Measurements from ENCODE around the gene LRRTM3.

DNA sequence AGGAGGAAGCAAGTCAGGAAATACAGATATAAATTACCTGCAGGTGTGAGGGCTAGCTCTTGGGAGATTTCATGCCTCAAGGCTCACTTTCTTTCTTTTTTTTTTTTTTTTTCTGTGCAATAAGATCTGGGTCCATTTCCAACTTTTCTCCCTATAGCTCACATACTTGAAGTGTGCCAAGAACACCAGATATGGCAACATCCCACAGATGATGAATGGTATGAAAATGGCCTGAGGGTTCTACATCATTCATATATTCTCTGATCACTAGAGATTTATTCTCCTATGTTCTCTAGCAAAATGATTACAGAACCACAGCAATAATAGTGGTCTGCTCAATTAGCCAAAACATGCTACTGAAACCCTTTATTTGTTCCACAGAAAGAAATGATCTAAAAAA is 117.2 kb downstream of the LRRTM3 start:
- TF ChIP-seq JUN (IDR thresholded peaks at IDR 0.05) (no peak), POLR2A (IDR thresholded peaks at IDR 0.05; ENCODE audit: low read length) (no peak), FOSL2 (IDR thresholded peaks at IDR 0.05) (no peak), FOSL2 (CRISPR knock-in tag; IDR thresholded peaks at IDR 0.05) (no peak), ZFP36 (IDR thresholded peaks at IDR 0.05; ENCODE audit: borderline replicate concordance, partially characterized antibody) (no peak), ESRRA (IDR thresholded peaks at IDR 0.05; ENCODE audit: borderline replicate concordance, low read length) (no peak), CBX2 (IDR thresholded peaks at IDR 0.05; ENCODE audit: borderline replicate concordance, low read depth) (no peak)
- TF ChIP-seq, protein P1, sequence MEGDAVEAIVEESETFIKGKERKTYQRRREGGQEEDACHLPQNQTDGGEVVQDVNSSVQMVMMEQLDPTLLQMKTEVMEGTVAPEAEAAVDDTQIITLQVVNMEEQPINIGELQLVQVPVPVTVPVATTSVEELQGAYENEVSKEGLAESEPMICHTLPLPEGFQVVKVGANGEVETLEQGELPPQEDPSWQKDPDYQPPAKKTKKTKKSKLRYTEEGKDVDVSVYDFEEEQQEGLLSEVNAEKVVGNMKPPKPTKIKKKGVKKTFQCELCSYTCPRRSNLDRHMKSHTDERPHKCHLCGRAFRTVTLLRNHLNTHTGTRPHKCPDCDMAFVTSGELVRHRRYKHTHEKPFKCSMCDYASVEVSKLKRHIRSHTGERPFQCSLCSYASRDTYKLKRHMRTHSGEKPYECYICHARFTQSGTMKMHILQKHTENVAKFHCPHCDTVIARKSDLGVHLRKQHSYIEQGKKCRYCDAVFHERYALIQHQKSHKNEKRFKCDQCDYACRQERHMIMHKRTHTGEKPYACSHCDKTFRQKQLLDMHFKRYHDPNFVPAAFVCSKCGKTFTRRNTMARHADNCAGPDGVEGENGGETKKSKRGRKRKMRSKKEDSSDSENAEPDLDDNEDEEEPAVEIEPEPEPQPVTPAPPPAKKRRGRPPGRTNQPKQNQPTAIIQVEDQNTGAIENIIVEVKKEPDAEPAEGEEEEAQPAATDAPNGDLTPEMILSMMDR (IDR thresholded peaks at IDR 0.05) = no peak
- TF ChIP-seq, protein P2, sequence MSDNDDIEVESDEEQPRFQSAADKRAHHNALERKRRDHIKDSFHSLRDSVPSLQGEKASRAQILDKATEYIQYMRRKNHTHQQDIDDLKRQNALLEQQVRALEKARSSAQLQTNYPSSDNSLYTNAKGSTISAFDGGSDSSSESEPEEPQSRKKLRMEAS (IDR thresholded peaks at IDR 0.05) = no peak
